Measurements from ENCODE around the gene CA10. TPM values are rescaled to one million over a fixed set of nuclear protein-coding genes. Genes with fewer than 3 reads are reported as not detected.

The CA10 gene
- total RNA-seq, 6 experiments from 2014 or later = not detected

GRCh38 chr17:51674579-51675255 is 483.8 kb downstream of the CA10 start:
- intact Hi-C loops (cut with DNase I) = no loop called here
- no peak overlapping the region for H3K4me3 ChIP-seq
- no peaks in the 10 kb centered on the region for H3K4me1 ChIP-seq
- TF ChIP-seq POLR2A (IDR thresholded peaks at IDR 0.05) (no peak), CTCF (IDR thresholded peaks at IDR 0.05) (no peak)
- H3K9me3 ChIP-seq = no peaks in the 10 kb centered on the region
- no peak overlapping the region for H3K27ac ChIP-seq
- H3K36me3 ChIP-seq = no peaks in the 10 kb centered on the region
- no peak for ATAC-seq
- WGBS (ENCODE audit: insufficient coverage, low coverage, low lambda C conversion rate, missing lambda C conversion rate) = 60% methylated on average over 12 of the region's 12 CpGs
- no peaks in the 10 kb centered on the region for H3K27me3 ChIP-seq
- DNase-seq = no peak

- Histone ChIP-seq H3K36me3 (no peaks in the 10 kb centered on the region), H3K27me3 (no peaks in the 10 kb centered on the region), H3K9me3 (no peaks in the 10 kb centered on the region), H3K27ac (no peak overlapping the region), H3K4me3 (no peak overlapping the region), H3K4me1 (no peaks in the 10 kb centered on the region)
- no peak for ATAC-seq
- intact Hi-C loops (cut with DNase I) = no loop called here
- TF ChIP-seq POLR2A (IDR thresholded peaks at IDR 0.05) = no peak
- no peak for TF ChIP-seq CTCF (IDR thresholded peaks at IDR 0.05)
- DNase-seq = no peak
Measured at GRCh38 chr17:51673070-51673469, 485.4 kb downstream of the CA10 start.

GRCh38 chr17:51672065-51672464 is 486.4 kb downstream of the CA10 start:
- H3K9me3 ChIP-seq = no peaks in the 10 kb centered on the region
- intact Hi-C loops (cut with DNase I) = no loop called here
- no peak for ATAC-seq
- no peak overlapping the region for H3K27ac ChIP-seq
- no peak overlapping the region for H3K4me3 ChIP-seq
- no peak for DNase-seq
- no peaks in the 10 kb centered on the region for H3K27me3 ChIP-seq
- no peaks in the 10 kb centered on the region for H3K36me3 ChIP-seq
- WGBS (ENCODE audit: insufficient coverage, low coverage, low lambda C conversion rate, missing lambda C conversion rate) = 37% methylated on average over 4 of the region's 4 CpGs
- TF ChIP-seq CTCF (IDR thresholded peaks at IDR 0.05) (no peak), POLR2A (IDR thresholded peaks at IDR 0.05) (no peak)
- H3K4me1 ChIP-seq = no peaks in the 10 kb centered on the region

GRCh38 chr17:51670899-51671298 is 487.6 kb downstream of the CA10 start:
- intact Hi-C loops (cut with DNase I) = no loop called here
- DNase-seq (no peak), ATAC-seq (no peak)
- TF ChIP-seq CTCF (IDR thresholded peaks at IDR 0.05) (no peak), POLR2A (IDR thresholded peaks at IDR 0.05) (no peak)
- Histone ChIP-seq H3K4me3 (no peak overlapping the region), H3K27me3 (no peaks in the 10 kb centered on the region), H3K9me3 (no peaks in the 10 kb centered on the region), H3K4me1 (no peaks in the 10 kb centered on the region), H3K27ac (no peak overlapping the region), H3K36me3 (no peaks in the 10 kb centered on the region)
- whole genome bisulfite sequencing (ENCODE audit: insufficient coverage, low coverage, low lambda C conversion rate, missing lambda C conversion rate) = 72% methylated on average over 3 of the region's 3 CpGs

- DNase-seq = no peak
- ATAC-seq = peak in 1 of 4 donors; percentile 40
- Histone ChIP-seq H3K4me3 (no peak overlapping the region), H3K36me3 (no peaks in the 10 kb centered on the region), H3K4me1 (no peaks in the 10 kb centered on the region), H3K27ac (no peak overlapping the region), H3K27me3 (no peaks in the 10 kb centered on the region), H3K9me3 (no peaks in the 10 kb centered on the region)
- intact Hi-C loops (cut with DNase I) = no loop called here
- TF ChIP-seq POLR2A (IDR thresholded peaks at IDR 0.05) = no peak
- no peak for TF ChIP-seq CTCF (IDR thresholded peaks at IDR 0.05)
- WGBS (ENCODE audit: insufficient coverage, low coverage, low lambda C conversion rate, missing lambda C conversion rate) = 60% methylated on average over 2 of the region's 11 CpGs
Measured at GRCh38 chr17:51668963-51669246, 489.6 kb downstream of the CA10 start.

All from right lobe of liver (tissue), 6 donors.